Measurements from ENCODE around the gene SIVA1.

DNA sequence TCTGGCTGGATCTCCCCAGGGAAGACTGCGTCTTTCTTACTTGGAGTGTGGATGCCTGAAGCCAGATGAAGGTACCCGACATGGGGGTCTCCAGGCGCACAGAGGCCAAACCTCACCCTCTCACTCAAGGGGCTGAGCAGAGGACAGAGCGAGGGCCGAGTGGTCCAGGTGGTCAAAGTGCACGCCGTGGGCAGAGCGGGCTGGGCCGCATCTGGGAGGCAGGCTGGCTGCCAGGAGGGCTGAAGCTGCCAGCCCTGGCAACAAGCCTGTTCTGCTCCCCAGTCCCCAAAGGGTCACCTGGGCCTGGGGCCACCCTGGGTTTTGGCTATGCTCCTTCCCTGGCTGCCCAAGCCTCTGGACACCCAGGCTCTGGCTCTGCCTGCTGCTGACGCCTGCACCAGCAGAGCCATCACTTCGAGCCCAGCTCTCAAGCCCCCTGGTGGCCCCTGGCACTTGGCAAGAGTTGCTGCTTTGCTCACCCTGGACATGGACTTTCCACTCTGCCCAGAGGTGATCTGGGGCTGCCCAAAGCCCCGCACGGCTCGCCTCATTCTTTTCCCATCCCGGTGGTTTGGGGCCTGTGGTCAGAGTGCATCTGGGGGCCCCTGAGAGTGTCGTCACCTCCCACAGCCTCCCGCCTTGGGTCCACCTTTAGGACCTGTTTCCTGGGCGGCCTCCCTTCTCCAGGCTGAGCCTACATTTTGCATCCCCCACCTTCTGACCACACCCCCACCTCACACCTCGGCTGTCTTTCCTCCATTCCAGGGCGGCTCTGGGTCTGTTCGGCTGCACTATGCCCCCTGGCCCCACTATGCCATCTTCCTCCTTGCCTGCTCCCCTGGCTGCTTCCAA lies 26.1 kb upstream of the SIVA1 start:
- TF ChIP-seq, protein P1, sequence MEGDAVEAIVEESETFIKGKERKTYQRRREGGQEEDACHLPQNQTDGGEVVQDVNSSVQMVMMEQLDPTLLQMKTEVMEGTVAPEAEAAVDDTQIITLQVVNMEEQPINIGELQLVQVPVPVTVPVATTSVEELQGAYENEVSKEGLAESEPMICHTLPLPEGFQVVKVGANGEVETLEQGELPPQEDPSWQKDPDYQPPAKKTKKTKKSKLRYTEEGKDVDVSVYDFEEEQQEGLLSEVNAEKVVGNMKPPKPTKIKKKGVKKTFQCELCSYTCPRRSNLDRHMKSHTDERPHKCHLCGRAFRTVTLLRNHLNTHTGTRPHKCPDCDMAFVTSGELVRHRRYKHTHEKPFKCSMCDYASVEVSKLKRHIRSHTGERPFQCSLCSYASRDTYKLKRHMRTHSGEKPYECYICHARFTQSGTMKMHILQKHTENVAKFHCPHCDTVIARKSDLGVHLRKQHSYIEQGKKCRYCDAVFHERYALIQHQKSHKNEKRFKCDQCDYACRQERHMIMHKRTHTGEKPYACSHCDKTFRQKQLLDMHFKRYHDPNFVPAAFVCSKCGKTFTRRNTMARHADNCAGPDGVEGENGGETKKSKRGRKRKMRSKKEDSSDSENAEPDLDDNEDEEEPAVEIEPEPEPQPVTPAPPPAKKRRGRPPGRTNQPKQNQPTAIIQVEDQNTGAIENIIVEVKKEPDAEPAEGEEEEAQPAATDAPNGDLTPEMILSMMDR (IDR thresholded peaks at IDR 0.05) = no peak
- no peak for TF ChIP-seq EZH2 (IDR thresholded peaks at IDR 0.05; ENCODE audit: borderline replicate concordance, insufficient read depth, low read depth, low read length, poor library complexity, severe bottlenecking)
